Fibroblast of villous mesenchyme (primary cell): Measurements from ENCODE around the gene ANKDD1A. TPM values are rescaled to one million over a fixed set of nuclear protein-coding genes. Genes with fewer than 3 reads are reported as not detected.
A peak's percentile ranks its signal among the peaks of the same experiment; 100 is the strongest.

ENCODE experiments used
- DNase-seq: peaks from one replicate; pipeline ENCODE4 v3.0.0-alpha.2; 2010; ENCODE audit warnings: low read depth
- H3K4me3 ChIP-seq: 2 replicates; pipeline ENCODE4 v1.5.1; 2011; ENCODE audit warnings: low read depth, mild to moderate bottlenecking, low read length
- total RNA-seq: library from RNA; depleted of rRNA; stranded (reverse); fragments of >200 nt; gene quantifications from 2 replicates; pipeline ENCODE4 v1.2.3, GENCODE V29; 2012
- TF ChIP-seq, protein P1 (sequence below): IDR thresholded peaks from 2 replicates; pipeline ENCODE4 v1.5.1; 2012; ENCODE audit warnings: low read depth, mild to moderate bottlenecking, low read length; ENCODE audit not compliant: insufficient read depth

Gene ANKDD1A
- total RNA-seq, 1 donor: 3.9 TPM

DNA sequence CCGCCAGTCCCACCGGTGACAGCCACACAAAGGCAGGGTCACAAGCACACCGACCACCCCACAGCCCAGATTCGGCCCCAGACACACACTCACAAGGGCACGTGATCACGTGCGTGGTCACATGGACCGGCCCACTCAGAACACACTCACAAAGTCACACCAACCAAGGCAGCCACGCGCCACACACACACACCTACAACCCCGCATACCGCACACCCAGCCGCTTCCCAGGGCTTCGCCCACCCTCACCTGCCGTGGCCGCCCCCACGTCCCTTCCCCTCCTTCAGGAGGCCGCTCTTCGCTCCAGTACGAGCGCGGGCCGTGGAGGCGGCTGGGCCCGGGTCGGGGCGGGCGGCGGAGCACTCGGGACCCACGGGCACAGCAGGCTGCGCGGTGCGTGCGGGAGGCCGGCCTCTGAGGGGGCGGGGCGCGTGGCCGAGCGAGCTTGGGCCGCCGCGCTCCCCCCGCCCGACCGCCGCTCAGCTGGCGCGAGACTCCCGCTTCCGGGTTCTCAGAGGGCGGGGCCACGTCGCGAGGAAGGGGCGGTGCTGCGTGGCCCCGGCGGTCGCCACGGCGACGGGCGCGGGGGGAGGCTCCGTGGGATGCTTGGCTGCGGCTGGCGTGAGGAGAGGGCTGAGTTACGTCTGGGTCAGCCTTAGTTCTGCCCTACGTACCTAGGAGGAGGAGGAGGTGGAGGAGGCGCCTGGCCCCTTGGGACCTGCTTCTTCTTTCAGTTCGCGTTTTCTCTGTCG is 77.9 kb downstream of the ANKDD1A start, which contains the start of gene SPG21:
SPG21 (minus strand) TSS at position 499 of the 752 bp plus-strand sequence. CDS start 6,345 bp downstream, outside the sequence.
- H3K4me3 ChIP-seq: peak within 1 kb of the TSS; percentile 92
- TF ChIP-seq, protein P1, sequence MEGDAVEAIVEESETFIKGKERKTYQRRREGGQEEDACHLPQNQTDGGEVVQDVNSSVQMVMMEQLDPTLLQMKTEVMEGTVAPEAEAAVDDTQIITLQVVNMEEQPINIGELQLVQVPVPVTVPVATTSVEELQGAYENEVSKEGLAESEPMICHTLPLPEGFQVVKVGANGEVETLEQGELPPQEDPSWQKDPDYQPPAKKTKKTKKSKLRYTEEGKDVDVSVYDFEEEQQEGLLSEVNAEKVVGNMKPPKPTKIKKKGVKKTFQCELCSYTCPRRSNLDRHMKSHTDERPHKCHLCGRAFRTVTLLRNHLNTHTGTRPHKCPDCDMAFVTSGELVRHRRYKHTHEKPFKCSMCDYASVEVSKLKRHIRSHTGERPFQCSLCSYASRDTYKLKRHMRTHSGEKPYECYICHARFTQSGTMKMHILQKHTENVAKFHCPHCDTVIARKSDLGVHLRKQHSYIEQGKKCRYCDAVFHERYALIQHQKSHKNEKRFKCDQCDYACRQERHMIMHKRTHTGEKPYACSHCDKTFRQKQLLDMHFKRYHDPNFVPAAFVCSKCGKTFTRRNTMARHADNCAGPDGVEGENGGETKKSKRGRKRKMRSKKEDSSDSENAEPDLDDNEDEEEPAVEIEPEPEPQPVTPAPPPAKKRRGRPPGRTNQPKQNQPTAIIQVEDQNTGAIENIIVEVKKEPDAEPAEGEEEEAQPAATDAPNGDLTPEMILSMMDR: no peak
- DNase-seq: peak; percentile 95

DNA sequence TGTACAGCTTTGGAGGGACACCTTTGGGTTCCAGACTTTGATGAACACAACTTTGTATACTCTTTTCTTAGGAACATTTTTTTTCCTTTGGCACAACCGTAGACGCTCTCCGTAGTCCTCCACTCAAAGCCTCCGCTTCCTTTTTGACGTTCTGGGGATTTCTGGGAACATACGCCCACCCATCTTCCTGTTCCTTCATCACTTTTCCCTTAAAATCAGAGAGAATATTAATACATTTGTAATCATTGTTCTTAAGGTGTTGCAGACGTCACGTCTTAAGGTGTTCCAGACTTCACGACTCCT is 78.4 kb downstream of the ANKDD1A start:
- DNase-seq: no peak
- TF ChIP-seq, protein P1: no peak

DNA sequence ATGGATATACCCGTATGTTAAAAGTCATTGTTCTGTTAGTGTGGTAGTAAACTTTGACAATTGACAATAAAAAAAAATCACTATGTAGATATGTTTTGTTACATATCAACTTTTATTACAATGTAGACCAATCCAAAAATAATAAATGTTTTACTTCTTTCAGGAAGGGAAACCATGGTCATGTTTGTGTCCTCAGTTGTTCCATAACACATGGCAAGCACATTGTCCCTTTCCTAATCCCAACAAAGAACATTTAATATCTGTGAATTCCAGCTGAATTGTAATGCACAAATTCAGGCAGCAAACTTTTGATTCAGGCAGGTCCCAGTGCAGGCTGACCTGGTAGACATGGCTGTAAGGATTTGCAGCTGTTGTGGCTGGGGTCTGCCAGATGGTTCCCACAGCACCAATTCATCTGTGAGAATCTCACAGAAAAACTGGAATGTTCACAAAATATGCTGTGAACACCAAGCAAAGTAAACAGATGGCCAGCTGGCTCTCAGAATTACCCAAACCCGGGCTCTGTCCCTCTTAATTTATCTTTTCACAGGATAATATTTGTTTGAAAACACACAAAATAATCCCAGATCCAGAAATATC is 79.9 kb downstream of the ANKDD1A start:
- H3K4me3 ChIP-seq: no peak overlapping the region
- DNase-seq: peak; percentile 93
- TF ChIP-seq, protein P1: no peak

More for the DNA sequence above, 78.4 kb downstream of the ANKDD1A start:
- peak overlapping the region; percentile 61 for H3K4me3 ChIP-seq

DNA sequence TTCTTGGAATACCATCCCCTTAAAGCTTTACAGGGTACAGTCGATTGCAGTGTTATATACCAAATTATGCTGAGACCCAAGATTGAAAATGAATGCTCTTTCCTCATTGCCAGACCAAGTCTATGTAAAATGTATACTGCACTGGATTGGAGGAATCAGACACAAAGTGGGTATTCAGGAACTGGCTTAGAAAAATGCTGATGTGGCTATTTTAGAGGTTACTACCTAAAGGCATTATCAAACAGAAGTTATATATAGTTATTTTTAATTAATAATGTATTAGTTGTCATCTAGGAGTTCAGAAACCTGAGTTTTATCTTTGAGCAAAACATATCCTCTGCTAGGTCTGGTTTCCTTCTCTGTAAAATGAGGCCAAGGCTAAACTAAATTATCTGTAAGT is 81.6 kb downstream of the ANKDD1A start:
- DNase-seq: no peak
- TF ChIP-seq, protein P1: no peak
- no peak overlapping the region for H3K4me3 ChIP-seq

DNA sequence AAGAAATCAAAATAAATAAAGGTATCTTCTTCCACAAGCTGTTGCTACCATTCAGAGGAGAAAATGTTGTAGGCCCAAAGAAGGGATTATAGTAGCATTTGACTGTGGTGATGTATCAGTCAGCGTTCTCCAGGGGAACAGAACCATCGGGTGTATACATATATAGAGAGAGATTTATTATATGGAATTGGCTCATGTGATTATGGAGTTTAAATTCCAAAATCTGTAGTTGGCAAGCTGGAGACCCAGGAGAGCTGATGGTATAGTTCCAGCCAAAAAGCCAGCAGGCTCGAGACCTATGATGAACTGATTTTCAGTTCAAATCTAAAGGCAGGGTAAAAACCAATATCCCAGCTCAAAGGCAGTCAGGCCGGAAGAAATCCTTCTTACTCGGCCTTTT is 85.4 kb downstream of the ANKDD1A start:
- TF ChIP-seq, protein P1: no peak
- DNase-seq: no peak
- H3K4me3 ChIP-seq: no peak overlapping the region

DNA sequence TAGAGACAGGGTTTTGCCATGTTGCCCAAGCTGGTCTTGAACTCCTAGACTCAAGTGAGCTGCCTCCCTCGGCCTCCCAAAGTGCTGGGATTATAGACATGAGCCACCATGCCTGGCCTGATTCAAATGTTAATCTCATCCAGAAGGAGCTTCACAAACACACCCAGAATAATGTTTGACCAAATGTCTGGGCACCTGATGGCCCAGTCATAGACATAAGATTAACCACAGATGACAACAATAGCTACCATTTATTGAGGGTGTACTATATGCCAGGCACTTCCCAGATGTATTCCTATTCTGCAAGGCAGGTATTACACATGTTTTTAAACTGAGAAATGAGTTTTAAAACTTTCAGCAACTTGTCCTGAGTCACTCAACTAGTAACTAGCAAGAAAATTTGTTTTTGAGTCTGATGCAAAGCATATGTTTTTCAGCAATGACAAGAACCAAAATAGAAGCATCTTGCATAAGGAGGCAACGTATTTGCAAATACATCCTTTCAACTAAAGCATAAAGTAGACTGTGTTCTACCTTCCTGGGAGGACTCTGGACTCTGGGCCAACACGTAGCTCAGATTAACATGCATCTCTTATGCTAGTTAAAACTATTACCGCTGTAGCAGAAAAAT is 86.2 kb downstream of the ANKDD1A start:
- no peak overlapping the region for H3K4me3 ChIP-seq
- TF ChIP-seq, protein P1: no peak
- no peak for DNase-seq
